ENCODE measurements around the gene PCP2.

PCP2 gene

GRCh38 chr19:7597689-7598088 is 35.8 kb downstream of the PCP2 start:
- POLR2A ChIA-PET (ENCODE audit: low non-redundant PET): interaction anchor here (0.6 kb wide), 1 partner anchor 32 kb away, joined by 3 read pairs; the partner anchor contains the start of genes PET100 and XAB2
- CTCF ChIA-PET: interaction anchor here (0.6 to 1.6 kb wide), 3 partner anchors 30 to 202 kb away, joined by 3 to 5 read pairs (median 3); no protein-coding TSS in a partner anchor

GRCh38 chr19:7596211-7596937 is 37.1 kb downstream of the PCP2 start:
- CTCF ChIA-PET: interaction anchor here (0.6 to 1.7 kb wide), 4 partner anchors 21 to 242 kb away, joined by 3 to 10 read pairs (median 4); no protein-coding TSS in a partner anchor
- no peak for TF ChIP-seq CTCF (conservative IDR thresholded peaks at IDR 0.05; ENCODE audit: low read depth)
- POLR2A ChIA-PET (ENCODE audit: low non-redundant PET): no interaction called here
- DNase-seq (ENCODE audit: low spot score): no peak
- no peak overlapping the region for H3K27ac ChIP-seq

More at GRCh38 chr19:7597689-7598088, 35.8 kb downstream of the PCP2 start:
- DNase-seq (ENCODE audit: low spot score): no peak
- no peak overlapping the region for H3K27ac ChIP-seq
- TF ChIP-seq CTCF (conservative IDR thresholded peaks at IDR 0.05; ENCODE audit: low read depth): no peak

GRCh38 chr19:7595466-7596133 is 37.9 kb downstream of the PCP2 start, which contains the start of gene CAMSAP3:
TSS of gene CAMSAP3 (plus strand) at chr19:7595863. CDS start at chr19:7596003, 140 bp downstream.
- TF ChIP-seq CTCF (conservative IDR thresholded peaks at IDR 0.05; ENCODE audit: low read depth): no peak
- no peak for DNase-seq (ENCODE audit: low spot score)
- CTCF ChIA-PET: interaction anchor here (0.6 to 1.7 kb wide), 2 partner anchors 27 to 241 kb away, joined by 3 to 10 read pairs; no protein-coding TSS in a partner anchor
- POLR2A ChIA-PET (ENCODE audit: low non-redundant PET): no interaction called here
- H3K27ac ChIP-seq: no peak within 1 kb of the TSS

- POLR2A ChIA-PET (ENCODE audit: low non-redundant PET): no interaction called here
- no peak overlapping the region for H3K27ac ChIP-seq
- CTCF ChIA-PET: interaction anchor here (0.6 to 1.8 kb wide), 2 partner anchors 22 to 778 kb away, joined by 4 to 8 read pairs; no protein-coding TSS in a partner anchor
- TF ChIP-seq CTCF (conservative IDR thresholded peaks at IDR 0.05; ENCODE audit: low read depth): no peak
- DNase-seq (ENCODE audit: low spot score): no peak
These were observed 43.3 kb downstream of the PCP2 start for GRCh38 chr19:7590256-7590655.

- no peak for DNase-seq (ENCODE audit: low spot score)
- TF ChIP-seq CTCF (conservative IDR thresholded peaks at IDR 0.05; ENCODE audit: low read depth): no peak
- H3K27ac ChIP-seq: no peak overlapping the region
- ChIA-PET CTCF (interaction anchor here (0.6 to 1.8 kb wide), 2 partner anchors 21 to 777 kb away, joined by 4 to 8 read pairs; no protein-coding TSS in a partner anchor), POLR2A (ENCODE audit: low non-redundant PET) (no interaction called here)
These were observed 43.7 kb downstream of the PCP2 start for GRCh38 chr19:7589822-7590221.

GRCh38 chr19:7582446-7582845 is 51.1 kb downstream of the PCP2 start:
- ChIA-PET POLR2A (ENCODE audit: low non-redundant PET) (interaction anchor here (0.7 kb wide), 2 partner anchors 10 to 25 kb away, joined by 3 read pairs; no protein-coding TSS in a partner anchor), CTCF (no interaction called here)
- H3K27ac ChIP-seq: no peak overlapping the region
- no peak for DNase-seq (ENCODE audit: low spot score)
- no peak for TF ChIP-seq CTCF (conservative IDR thresholded peaks at IDR 0.05; ENCODE audit: low read depth)

Measured in RWPE1 (cell line).